Lower lobe of right lung (tissue), 2 donors: ENCODE results near the gene PRKCQ. TPM values are rescaled to one million over a fixed set of nuclear protein-coding genes. Genes with fewer than 3 reads are reported as not detected.
A peak's percentile ranks its signal among the peaks of the same experiment; 100 is the strongest.

Experiments used
- ATAC-seq, 2 donors: fragments of 200-7000 bp; cut with Tn5 transposase; one replicate each; pipeline ENCODE4 v1.9.1; 2020 to 2022; ENCODE audit warnings: mild to moderate bottlenecking in 2 of 2, moderate library complexity in 2 of 2
- DNase-seq: peaks from one replicate; pipeline ENCODE4 v3.0.0-alpha.2; 2020
- H3K27ac ChIP-seq: fragments of 200-600 bp; one replicate; pipeline ENCODE4 v1.8.0; 2022
- H3K27me3 ChIP-seq: fragments of 200-600 bp; one replicate; pipeline ENCODE4 v1.8.0; 2022; ENCODE audit warnings: low read depth
- H3K36me3 ChIP-seq: fragments of 200-600 bp; one replicate; pipeline ENCODE4 v1.8.0; 2022; ENCODE audit warnings: mild to moderate bottlenecking
- H3K4me1 ChIP-seq: fragments of 200-600 bp; one replicate; pipeline ENCODE4 v1.8.0; 2022
- H3K4me3 ChIP-seq: fragments of 200-600 bp; one replicate; pipeline ENCODE4 v1.8.0; 2022; ENCODE audit warnings: mild to moderate bottlenecking
- H3K9me3 ChIP-seq: fragments of 200-600 bp; one replicate; pipeline ENCODE4 v1.8.0; 2022
- CTCF ChIP-seq: fragments of 200-600 bp; IDR thresholded peaks from one replicate; pipeline ENCODE4 v1.8.0; 2022; ENCODE audit warnings: antibody characterized with exemption, mild to moderate bottlenecking
- intact Hi-C: fragments of 100-400 bp; cut with DNase I; formaldehyde crosslinking; loops from one replicate; pipeline ENCODE4 v1.11.0; 2022
- total RNA-seq: library from RNA; stranded (reverse); fragmentation: NEBNext Ultra II Directional; extraction: Animal tissue kit (Norgen Biotek cat#: 25700); gene quantifications from one replicate; pipeline ENCODE4 v1.2.1, GENCODE V29; 2021
- donor health status: DM: no; HTN: yes; CAD: no; lungs with severe emphysema.

PRKCQ gene
- total RNA-seq, 1 donor from 2014 or later, result 8.1 TPM

- no peak for TF ChIP-seq CTCF
- intact Hi-C loops, result no loop called here
- Histone ChIP-seq H3K36me3 (no peaks in the 10 kb centered on the region), H3K27me3 (no peaks in the 10 kb centered on the region), H3K9me3 (no peaks in the 10 kb centered on the region), H3K27ac (no peak overlapping the region), H3K4me1 (peaks cover 22% of the 10 kb centered on the region), H3K4me3 (no peak overlapping the region)
- ATAC-seq (no peak), DNase-seq (no peak)
Measured at GRCh38 chr10:6407034-6407721, 172.9 kb downstream of the PRKCQ start.

- no peak overlapping the region for H3K4me3 ChIP-seq
- H3K27me3 ChIP-seq, result no peaks in the 10 kb centered on the region
- intact Hi-C loops, result no loop called here
- no peak for ATAC-seq
- H3K4me1 ChIP-seq, result peaks cover 29% of the 10 kb centered on the region
- H3K36me3 ChIP-seq, result no peaks in the 10 kb centered on the region
- TF ChIP-seq CTCF, result peak; percentile 33
- no peak overlapping the region for H3K27ac ChIP-seq
- no peak for DNase-seq
- H3K9me3 ChIP-seq, result no peaks in the 10 kb centered on the region
Measured at GRCh38 chr10:6406220-6407033, 173.6 kb downstream of the PRKCQ start.

GRCh38 chr10:6405713-6406112 is 174.4 kb downstream of the PRKCQ start:
- H3K27me3 ChIP-seq, result no peaks in the 10 kb centered on the region
- no peak overlapping the region for H3K27ac ChIP-seq
- no peaks in the 10 kb centered on the region for H3K9me3 ChIP-seq
- intact Hi-C loops, result no loop called here
- no peaks in the 10 kb centered on the region for H3K36me3 ChIP-seq
- DNase-seq, result no peak
- TF ChIP-seq CTCF, result no peak
- H3K4me1 ChIP-seq, result peaks cover 28% of the 10 kb centered on the region
- H3K4me3 ChIP-seq, result no peak overlapping the region
- no peak for ATAC-seq

GRCh38 chr10:6404127-6405072 is 175.7 kb downstream of the PRKCQ start:
- TF ChIP-seq CTCF, result no peak
- Histone ChIP-seq H3K9me3 (no peaks in the 10 kb centered on the region), H3K36me3 (no peaks in the 10 kb centered on the region), H3K4me3 (no peak overlapping the region), H3K27ac (no peak overlapping the region), H3K27me3 (no peaks in the 10 kb centered on the region), H3K4me1 (peaks cover 25% of the 10 kb centered on the region)
- ATAC-seq (no peak), DNase-seq (no peak)
- intact Hi-C loops, result loop anchor here (5.0 kb wide), 1 partner anchor 297 kb away; no protein-coding TSS in a partner anchor

DNA sequence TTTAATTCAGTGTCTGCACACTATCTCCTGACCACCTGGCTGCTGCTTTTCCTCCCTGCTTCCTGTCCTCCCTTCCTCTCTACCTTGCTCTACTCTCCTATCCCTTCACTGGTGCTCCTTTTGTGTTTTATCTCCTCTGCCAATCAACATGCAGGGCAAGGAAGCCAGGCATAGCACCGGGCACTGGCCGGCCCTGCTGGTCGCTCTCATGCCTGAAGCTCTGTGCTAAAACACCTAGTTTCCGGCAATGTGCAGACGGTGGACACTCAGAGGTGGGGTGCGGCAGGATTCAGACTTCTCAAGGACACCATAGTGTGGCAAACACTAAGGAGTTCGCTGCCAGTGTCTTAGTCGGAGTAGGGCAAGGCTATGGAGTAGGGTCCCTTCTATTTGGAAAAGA is 177.1 kb downstream of the PRKCQ start:
- no peak for DNase-seq
- H3K9me3 ChIP-seq, result no peaks in the 10 kb centered on the region

More for the DNA sequence above, 177.1 kb downstream of the PRKCQ start:
- Histone ChIP-seq H3K4me3 (no peak overlapping the region), H3K27me3 (no peaks in the 10 kb centered on the region), H3K36me3 (no peaks in the 10 kb centered on the region), H3K4me1 (peaks cover 25% of the 10 kb centered on the region), H3K27ac (no peak overlapping the region)
- ATAC-seq, result no peak
- intact Hi-C loops, result loop anchor here (5.0 kb wide), 1 partner anchor 296 kb away; no protein-coding TSS in a partner anchor
- TF ChIP-seq CTCF, result no peak
